IMR-90 (cell line): Measurements from ENCODE around the gene CNDP2. TPM values are rescaled to one million over a fixed set of nuclear protein-coding genes. Genes with fewer than 3 reads are reported as not detected.

Experiments used
- ATAC-seq: fragments of 200-7000 bp; cut with Tn5 transposase; 2 replicates; pipeline ENCODE4 v1.9.1; 2020; ENCODE audit warnings: low read depth, mild to moderate bottlenecking, moderate library complexity
- BruUV-seq: library from RNA; stranded (reverse); fragments of 400-500 nt; replicated peaks from 2 replicates; lab custom pipeline; 2021; lab: Mats Ljungman, UMichigan
- CTCF ChIA-PET: fragments of 300-600 bp; formaldehyde crosslinking; extraction: SDS; loops from one replicate; lab custom pipeline; 2021; ENCODE audit warnings: antibody characterized with exemption; lab: Yijun Ruan, JAX
- POLR2A ChIA-PET: fragments of 300-600 bp; sonication (Branson Sonifier 250); formaldehyde crosslinking; loops from one replicate; lab custom pipeline; 2022; ENCODE audit warnings: antibody characterized with exemption; ENCODE audit not compliant: unreplicated experiment; lab: Charles Lee
- DNase-seq: peaks from one replicate; pipeline ENCODE4 v3.0.0; 2013
- H2AFZ ChIP-seq: replicated peaks from 2 replicates; pipeline ENCODE3; 2013; ENCODE audit warnings: low read length, mild to moderate bottlenecking; ENCODE audit not compliant: poor library complexity
- H2AK5ac ChIP-seq: 2 replicates; pipeline ENCODE4 v1.6.1; 2013; ENCODE audit warnings: low read depth, low read length, inconsistent platforms
- H2AK9ac ChIP-seq: replicated peaks from 2 replicates; pipeline ENCODE3; 2013; ENCODE audit warnings: mild to moderate bottlenecking, low read depth, low read length, moderate library complexity; ENCODE audit not compliant: poor library complexity
- H2BK120ac ChIP-seq: 2 replicates; pipeline ENCODE4 v1.6.1; 2013; ENCODE audit warnings: low read depth, low read length, inconsistent platforms
- H2BK15ac ChIP-seq: 3 replicates; pipeline ENCODE4 v1.6.1; 2013; ENCODE audit warnings: low read depth, low read length, inconsistent platforms
- H2BK20ac ChIP-seq: 2 replicates; pipeline ENCODE4 v1.6.1; 2013; ENCODE audit warnings: low read depth, mild to moderate bottlenecking, inconsistent platforms, low read length, moderate library complexity
- H2BK5ac ChIP-seq: 2 replicates; pipeline ENCODE4 v1.6.1; 2013; ENCODE audit warnings: mild to moderate bottlenecking, low read depth, low read length, inconsistent platforms; ENCODE audit not compliant: poor library complexity, severe bottlenecking
- H3K14ac ChIP-seq: replicated peaks from 2 replicates; pipeline ENCODE4 v1.6.1; 2013; ENCODE audit warnings: low read depth, low read length, inconsistent platforms
- H3K18ac ChIP-seq: 2 replicates; pipeline ENCODE4 v1.6.1; 2013; ENCODE audit warnings: low read depth, low read length, control low read depth
- H3K23ac ChIP-seq: 2 replicates; pipeline ENCODE4 v1.6.1; 2013; ENCODE audit warnings: low read depth, low read length, inconsistent platforms
- H3K27ac ChIP-seq: 2 replicates; pipeline ENCODE4 v1.5.1; 2013; ENCODE audit warnings: mild to moderate bottlenecking, control low read depth, low read length; ENCODE audit not compliant: insufficient read depth
- H3K27me3 ChIP-seq: 2 replicates; pipeline ENCODE4 v1.6.1; 2013; ENCODE audit warnings: low read length; ENCODE audit not compliant: control insufficient read depth, insufficient read depth
- H3K36me3 ChIP-seq: 2 replicates; pipeline ENCODE4 v1.6.1; 2013; ENCODE audit warnings: low read length, mixed read lengths; ENCODE audit not compliant: control insufficient read depth, insufficient read depth
- H3K4ac ChIP-seq: 2 replicates; pipeline ENCODE4 v1.6.1; 2013; ENCODE audit warnings: low read depth, low read length, inconsistent platforms
- H3K4me1 ChIP-seq: 2 replicates; pipeline ENCODE4 v1.6.1; 2013; ENCODE audit warnings: low read length, mixed read lengths; ENCODE audit not compliant: control insufficient read depth, insufficient read depth
- H3K4me2 ChIP-seq: 2 replicates; pipeline ENCODE4 v1.6.1; 2013; ENCODE audit warnings: low read depth, mild to moderate bottlenecking, control low read depth, low read length, moderate library complexity
- H3K4me3 ChIP-seq: 2 replicates; pipeline ENCODE4 v1.5.1; 2013; ENCODE audit warnings: low read depth, mild to moderate bottlenecking, control low read depth, low read length, moderate library complexity; ENCODE audit not compliant: insufficient read depth
- H3K56ac ChIP-seq: 2 replicates; pipeline ENCODE4 v1.6.1; 2013; ENCODE audit warnings: low read length, inconsistent platforms; ENCODE audit not compliant: insufficient read depth; ENCODE audit errors: extremely low read depth
- H3K79me1 ChIP-seq, 2 experiments: 2 replicates each; pipeline ENCODE4 v1.6.1; 2013; ENCODE audit warnings: low read length in 2 of 2, inconsistent platforms in 1 of 2, low read depth in 1 of 2
- H3K9ac ChIP-seq: 2 replicates; pipeline ENCODE4 v1.6.1; 2013; ENCODE audit warnings: low read depth, low read length, control low read depth
- H3K9me1 ChIP-seq: 2 replicates; pipeline ENCODE4 v1.6.1; 2013; ENCODE audit warnings: low read length, inconsistent platforms; ENCODE audit not compliant: insufficient read depth
- H3K9me3 ChIP-seq: 2 replicates; pipeline ENCODE4 v1.6.1; 2013; ENCODE audit warnings: low read length; ENCODE audit not compliant: control insufficient read depth, insufficient read depth
- H4K20me1 ChIP-seq: 2 replicates; pipeline ENCODE4 v1.6.1; 2013; ENCODE audit warnings: low read length, inconsistent platforms; ENCODE audit not compliant: insufficient read depth
- H4K5ac ChIP-seq: 2 replicates; pipeline ENCODE4 v1.6.1; 2013; ENCODE audit warnings: mild to moderate bottlenecking, low read depth, low read length, control low read depth
- H4K8ac ChIP-seq, 2 experiments: 2 replicates each; pipeline ENCODE4 v1.6.1; 2013; ENCODE audit warnings: low read depth in 2 of 2, low read length in 2 of 2, control low read depth in 1 of 2, inconsistent platforms in 1 of 2
- H4K91ac ChIP-seq: 2 replicates; pipeline ENCODE4 v1.6.1; 2013; ENCODE audit warnings: low read depth, low read length, inconsistent platforms; ENCODE audit not compliant: insufficient read depth
- CHD1 ChIP-seq: IDR thresholded peaks from 2 replicates; pipeline ENCODE4 v1.6.1; 2012; ENCODE audit warnings: low read depth, low read length, improper control_type of control experiment
- WGBS, 2 experiments: methylation state at CpG; one replicate each; pipeline versions ENCODE4 v1.1.5 to v1.1.7; 2013; ENCODE audit warnings: missing lambda C conversion rate in 2 of 2; ENCODE audit not compliant: insufficient read length in 1 of 2; ENCODE audit errors: extremely low coverage in 2 of 2; 5-methylcytosine and 5-hydroxymethylcytosine counted together
- dilution Hi-C: fragments of 300-500 bp; cut with HindIII; formaldehyde crosslinking; loops from one replicate; pipeline ENCODE4 v1.14.3; 2018; ENCODE audit warnings: low sequenced_read_pairs; ENCODE audit not compliant: unreplicated experiment
- in situ Hi-C: fragments of 300-500 bp; cut with MboI; formaldehyde crosslinking; loops from 3 replicates; pipeline ENCODE4 v1.14.3; 2019; ENCODE audit warnings: low sequenced_read_pairs, inconsistent platforms, mixed read lengths
- intact Hi-C: fragments of 100-400 bp; cut with micrococcal nuclease; formaldehyde crosslinking; loops from 2 replicates; pipeline ENCODE4 v1.10.0; 2022
- polyA plus RNA-seq, 3 experiments: library from polyadenylated mRNA; depleted of rRNA; stranded (reverse); fragments of >200 nt; gene quantifications; 2 replicates each; pipeline ENCODE4 v1.2.3, GENCODE V29; 2012; ENCODE audit warnings: low replicate concordance in 1 of 3
- total RNA-seq: library from RNA; depleted of rRNA; stranded (reverse); fragments of >200 nt; gene quantifications from 2 replicates; pipeline ENCODE4 v1.2.3, GENCODE V29; 2012

Gene CNDP2
- total and polyA plus RNA-seq, 2 of the 4 experiments (the other 2 are of a cell fraction), result 52.0 to 67.9 TPM

GRCh38 chr18:74540652-74541421 lies 44.7 kb downstream of the CNDP2 start:
- Histone ChIP-seq H4K8ac (peak overlapping the region in 1 of 2 experiments; percentile 47; a peak in 1 of 4 replicates), H3K36me3 (no peaks in the 10 kb centered on the region), H2BK20ac (0 out of 2 replicates have a peak overlapping the region, but pooled peaks have one; percentile 52), H2AFZ (peak overlapping the region; percentile 40), H3K56ac (no peak overlapping the region), H4K5ac (peak overlapping the region; percentile 64; the same call in 1 of the 2 replicates), H3K4me1 (peaks cover 10% of the 10 kb centered on the region; the same call in 1 of the 2 replicates), H3K23ac (no peak overlapping the region), H3K18ac (peak overlapping the region; percentile 6; the same call in 1 of the 2 replicates), H2AK9ac (no peak overlapping the region), H3K14ac (no peak overlapping the region), H3K9me3 (no peaks in the 10 kb centered on the region), H3K27ac (peak overlapping the region; percentile 38; the same call in 1 of the 2 replicates), H3K79me1 (no peaks in the 10 kb centered on the region), H4K91ac (no peak overlapping the region), H2BK120ac (no peak overlapping the region; the same call in 1 of the 2 replicates), H4K20me1 (no peaks in the 10 kb centered on the region), H3K4ac (no peak overlapping the region), H2BK5ac (no peak overlapping the region), H3K9me1 (peaks cover 7% of the 10 kb centered on the region; the same call in 1 of the 2 replicates), H3K9ac (no peak overlapping the region), H3K4me2 (peak overlapping the region; percentile 13; the same call in 1 of the 2 replicates), H2BK15ac (no peak overlapping the region), H3K27me3 (peaks cover 15% of the 10 kb centered on the region), H3K4me3 (no peak overlapping the region), H2AK5ac (no peak overlapping the region; the same call in 1 of the 2 replicates)
- dilution Hi-C loops (no loop called here), in situ Hi-C loops (no loop called here), intact Hi-C loops (no loop called here)
- ATAC-seq (peak; percentile 77), DNase-seq (peak; percentile 28)
- POLR2A ChIA-PET, result no interaction called here
- CTCF ChIA-PET, result interaction anchor here (0.6 kb wide), 1 partner anchor 346 kb away, joined by 4 read pairs; no protein-coding TSS in a partner anchor
- BruUV-seq, result no TSS peak
- no peak for TF ChIP-seq CHD1
- 45% methylated on average over 11 of the region's 20 CpGs; no CpG with 5 or more reads in 1 of the 2 experiments for WGBS, 2 experiments
